ENCODE data around the gene WASL. TPM values are rescaled to one million over a fixed set of nuclear protein-coding genes. Genes with fewer than 3 reads are reported as not detected.

Gene WASL
- total RNA-seq, 1 donor from 2014 or later = 36.0 TPM

DNA sequence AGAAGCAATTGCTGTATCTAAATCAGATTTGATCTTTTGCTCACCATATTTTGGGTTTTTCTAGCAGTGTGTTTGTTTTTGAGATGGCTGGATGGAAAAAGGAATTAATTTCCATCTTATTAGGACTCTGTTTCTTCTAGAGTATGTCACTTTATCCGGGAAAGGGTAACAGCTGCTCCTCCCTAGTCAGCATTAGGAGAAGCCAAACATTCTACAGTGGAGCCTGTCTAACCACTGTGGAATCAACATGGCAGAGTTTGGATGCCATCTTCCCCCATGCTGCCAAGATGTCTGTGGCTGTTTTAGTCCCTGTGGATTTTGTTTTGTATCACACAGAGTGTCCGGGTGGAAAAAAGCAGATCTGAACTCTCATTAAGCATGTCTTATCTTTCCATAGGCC is 109.2 kb downstream of the WASL start:
- TF ChIP-seq, protein P1, sequence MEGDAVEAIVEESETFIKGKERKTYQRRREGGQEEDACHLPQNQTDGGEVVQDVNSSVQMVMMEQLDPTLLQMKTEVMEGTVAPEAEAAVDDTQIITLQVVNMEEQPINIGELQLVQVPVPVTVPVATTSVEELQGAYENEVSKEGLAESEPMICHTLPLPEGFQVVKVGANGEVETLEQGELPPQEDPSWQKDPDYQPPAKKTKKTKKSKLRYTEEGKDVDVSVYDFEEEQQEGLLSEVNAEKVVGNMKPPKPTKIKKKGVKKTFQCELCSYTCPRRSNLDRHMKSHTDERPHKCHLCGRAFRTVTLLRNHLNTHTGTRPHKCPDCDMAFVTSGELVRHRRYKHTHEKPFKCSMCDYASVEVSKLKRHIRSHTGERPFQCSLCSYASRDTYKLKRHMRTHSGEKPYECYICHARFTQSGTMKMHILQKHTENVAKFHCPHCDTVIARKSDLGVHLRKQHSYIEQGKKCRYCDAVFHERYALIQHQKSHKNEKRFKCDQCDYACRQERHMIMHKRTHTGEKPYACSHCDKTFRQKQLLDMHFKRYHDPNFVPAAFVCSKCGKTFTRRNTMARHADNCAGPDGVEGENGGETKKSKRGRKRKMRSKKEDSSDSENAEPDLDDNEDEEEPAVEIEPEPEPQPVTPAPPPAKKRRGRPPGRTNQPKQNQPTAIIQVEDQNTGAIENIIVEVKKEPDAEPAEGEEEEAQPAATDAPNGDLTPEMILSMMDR (IDR thresholded peaks at IDR 0.05; ENCODE audit: insufficient read depth, low read depth, low read length) = no peak
- no peak for TF ChIP-seq EZH2 (IDR thresholded peaks at IDR 0.05; ENCODE audit: insufficient read depth, low read length)
- Mint-ChIP-seq H3K4me1 (ENCODE audit: low read depth, unreplicated experiment) (peaks cover 15% of the 10 kb centered on the region), H3K27me3 (ENCODE audit: low read depth, unreplicated experiment) (no peaks in the 10 kb centered on the region), H3K27ac (ENCODE audit: unreplicated experiment) (no peak overlapping the region), H3K36me3 (ENCODE audit: low read depth, unreplicated experiment) (peaks cover 2% of the 10 kb centered on the region), H3K4me3 (ENCODE audit: unreplicated experiment) (no peak overlapping the region), H3K9me3 (ENCODE audit: unreplicated experiment) (peaks cover 2% of the 10 kb centered on the region)
- Histone ChIP-seq H3K9me3 (ENCODE audit: insufficient read depth, low read depth, low read length) (no peaks in the 10 kb centered on the region), H3K4me3 (ENCODE audit: insufficient read depth, low read depth, low read length) (no peak overlapping the region), H3K9ac (ENCODE audit: low read length) (no peak overlapping the region), H4K20me1 (ENCODE audit: insufficient read depth, low read length) (no peaks in the 10 kb centered on the region), H3K4me1 (ENCODE audit: insufficient read depth, low read length) (peaks cover 11% of the 10 kb centered on the region), H3K27me3 (ENCODE audit: insufficient read depth, low read length) (no peaks in the 10 kb centered on the region), H3K27ac (ENCODE audit: low read depth, low read length) (no peak overlapping the region), H2AFZ (ENCODE audit: low read depth, low read length) (no peak overlapping the region), H3K4me2 (ENCODE audit: low read length) (no peak overlapping the region), H3K79me2 (ENCODE audit: insufficient read depth, low read length) (no peaks in the 10 kb centered on the region), H3K36me3 (ENCODE audit: insufficient read depth, low read length) (no peaks in the 10 kb centered on the region)
- FAIRE-seq = no peak
- DNase-seq (ENCODE audit: low read depth) = no peak

DNA sequence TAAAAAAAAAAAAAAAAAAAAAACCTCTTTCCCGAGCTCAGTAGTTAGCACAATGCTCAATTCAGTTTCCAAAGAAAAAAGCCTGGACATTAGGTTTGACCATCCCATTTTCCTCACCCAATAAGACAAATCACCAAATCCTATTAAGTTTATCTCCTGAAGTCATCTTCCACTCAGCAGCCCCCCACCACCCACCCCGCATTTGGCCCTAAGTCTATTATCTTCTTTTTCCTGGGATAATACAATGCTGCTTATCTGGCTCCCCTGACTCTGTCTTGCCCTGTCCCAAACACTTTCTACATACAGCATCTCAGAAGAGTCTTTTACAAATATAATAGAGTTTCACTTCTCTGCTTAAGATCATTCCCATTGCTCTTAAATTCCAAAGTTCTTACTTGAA is 110.9 kb downstream of the WASL start:
- H3K27me3 Mint-ChIP-seq (ENCODE audit: low read depth, unreplicated experiment) = no peaks in the 10 kb centered on the region
- Histone ChIP-seq H3K79me2 (ENCODE audit: insufficient read depth, low read length) (no peaks in the 10 kb centered on the region), H3K9ac (ENCODE audit: low read length) (no peak overlapping the region), H3K27me3 (ENCODE audit: insufficient read depth, low read length) (no peaks in the 10 kb centered on the region), H3K4me3 (ENCODE audit: insufficient read depth, low read depth, low read length) (no peak overlapping the region), H4K20me1 (ENCODE audit: insufficient read depth, low read length) (no peaks in the 10 kb centered on the region), H3K4me1 (ENCODE audit: insufficient read depth, low read length) (peaks cover 9% of the 10 kb centered on the region), H3K4me2 (ENCODE audit: low read length) (no peak overlapping the region), H3K9me3 (ENCODE audit: insufficient read depth, low read depth, low read length) (no peaks in the 10 kb centered on the region), H2AFZ (ENCODE audit: low read depth, low read length) (no peak overlapping the region), H3K36me3 (ENCODE audit: insufficient read depth, low read length) (no peaks in the 10 kb centered on the region), H3K27ac (ENCODE audit: low read depth, low read length) (no peak overlapping the region)
- no peak for FAIRE-seq
- H3K9me3 Mint-ChIP-seq (ENCODE audit: unreplicated experiment) = peaks cover 2% of the 10 kb centered on the region
- no peak overlapping the region for H3K27ac Mint-ChIP-seq (ENCODE audit: unreplicated experiment)
- no peak for DNase-seq (ENCODE audit: low read depth)
- TF ChIP-seq, protein P1 (IDR thresholded peaks at IDR 0.05; ENCODE audit: insufficient read depth, low read depth, low read length) = no peak
- no peak for TF ChIP-seq EZH2 (IDR thresholded peaks at IDR 0.05; ENCODE audit: insufficient read depth, low read length)
- peaks cover 2% of the 10 kb centered on the region for H3K36me3 Mint-ChIP-seq (ENCODE audit: low read depth, unreplicated experiment)
- H3K4me1 Mint-ChIP-seq (ENCODE audit: low read depth, unreplicated experiment) = peaks cover 17% of the 10 kb centered on the region
- H3K4me3 Mint-ChIP-seq (ENCODE audit: unreplicated experiment) = no peak overlapping the region

DNA sequence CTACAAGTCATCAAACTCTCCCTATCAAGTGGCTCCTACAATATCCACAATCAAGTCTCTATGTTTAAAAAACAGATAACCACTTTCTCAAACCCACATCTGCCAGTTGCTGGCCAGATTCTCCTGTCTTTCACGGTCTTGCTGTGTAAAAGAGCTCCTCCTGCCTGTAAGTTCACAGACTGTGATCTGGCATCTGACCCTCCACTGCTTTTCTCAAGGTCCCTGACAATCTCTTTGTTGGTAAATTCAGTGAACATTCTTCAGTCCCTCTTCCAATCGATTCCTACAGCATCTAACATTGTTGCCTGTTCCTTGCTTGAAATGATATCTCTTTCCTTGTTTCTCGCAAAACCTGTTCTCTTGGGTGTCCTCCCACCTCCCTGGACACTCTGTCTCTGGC is 111.6 kb downstream of the WASL start:
- Histone ChIP-seq H3K36me3 (ENCODE audit: insufficient read depth, low read length) (no peaks in the 10 kb centered on the region), H2AFZ (ENCODE audit: low read depth, low read length) (no peak overlapping the region), H3K9ac (ENCODE audit: low read length) (no peak overlapping the region), H3K4me1 (ENCODE audit: insufficient read depth, low read length) (peaks cover 9% of the 10 kb centered on the region), H4K20me1 (ENCODE audit: insufficient read depth, low read length) (no peaks in the 10 kb centered on the region), H3K4me3 (ENCODE audit: insufficient read depth, low read depth, low read length) (no peak overlapping the region), H3K9me3 (ENCODE audit: insufficient read depth, low read depth, low read length) (no peaks in the 10 kb centered on the region), H3K79me2 (ENCODE audit: insufficient read depth, low read length) (no peaks in the 10 kb centered on the region), H3K27ac (ENCODE audit: low read depth, low read length) (no peak overlapping the region), H3K4me2 (ENCODE audit: low read length) (no peak overlapping the region), H3K27me3 (ENCODE audit: insufficient read depth, low read length) (no peaks in the 10 kb centered on the region)
- Mint-ChIP-seq H3K36me3 (ENCODE audit: low read depth, unreplicated experiment) (peaks cover 2% of the 10 kb centered on the region), H3K27me3 (ENCODE audit: low read depth, unreplicated experiment) (no peaks in the 10 kb centered on the region), H3K4me3 (ENCODE audit: unreplicated experiment) (no peak overlapping the region), H3K4me1 (ENCODE audit: low read depth, unreplicated experiment) (peaks cover 18% of the 10 kb centered on the region), H3K9me3 (ENCODE audit: unreplicated experiment) (peaks cover 2% of the 10 kb centered on the region), H3K27ac (ENCODE audit: unreplicated experiment) (no peak overlapping the region)
- FAIRE-seq (no peak), DNase-seq (ENCODE audit: low read depth) (no peak)
- TF ChIP-seq, protein P1 (IDR thresholded peaks at IDR 0.05; ENCODE audit: insufficient read depth, low read depth, low read length) = no peak
- TF ChIP-seq EZH2 (IDR thresholded peaks at IDR 0.05; ENCODE audit: insufficient read depth, low read length) = no peak

Measured in astrocyte (in vitro differentiated cells and primary cell).